HCT116 (cell line): ENCODE data around the gene SNPH. TPM values are rescaled to one million over a fixed set of nuclear protein-coding genes. Genes with fewer than 3 reads are reported as not detected.

ENCODE experiments used
- ATAC-seq: fragments of 200-7000 bp; cut with Tn5 transposase; 2 replicates; pipeline ENCODE4 v1.9.1; 2020; ENCODE audit warnings: mild to moderate bottlenecking, moderate library complexity
- BruUV-seq: library from RNA; stranded (reverse); fragments of 400-500 nt; replicated peaks from 2 replicates; lab custom pipeline; 2021; lab: Mats Ljungman, UMichigan
- CTCF ChIA-PET: fragments of 300-600 bp; sonication (Branson Sonifier 250); formaldehyde crosslinking; loops from one replicate; lab custom pipeline; 2021; ENCODE audit warnings: antibody characterized with exemption; lab: Charles Lee
- POLR2A ChIA-PET: fragments of 300-600, 350-600 bp; sonication (Branson Sonifier 250); formaldehyde crosslinking; loops from one replicate; lab custom pipeline; 2021; ENCODE audit warnings: antibody characterized with exemption; lab: Charles Lee
- RAD21 ChIA-PET, 2 experiments: fragments of 300-600 bp; sonication (Branson Sonifier 250); formaldehyde crosslinking; loops; one replicate each; lab custom pipeline; 2023; ENCODE audit warnings: low total read pairs in 2 of 2; ENCODE audit not compliant: uncharacterized antibody in 2 of 2, unreplicated experiment in 2 of 2, low non-redundant PET in 1 of 2; lab: Charles Lee
- DNase-seq: peaks from one replicate; pipeline ENCODE4 v3.0.0-alpha.2; 2010; ENCODE audit warnings: low read depth, low spot score
- H2AFZ ChIP-seq: fragments of 200-600 bp; shearing (Covaris generic), sonication (generic); 2 replicates; pipeline ENCODE4 v1.6.1; 2017; ENCODE audit warnings: low read depth, mixed run types, mixed read lengths, antibody characterized with exemption, low read length; ENCODE audit not compliant: poor library complexity, severe bottlenecking
- H3K27ac ChIP-seq: 2 replicates; pipeline ENCODE4 v1.5.1; 2012; ENCODE audit warnings: low read depth, low read length
- H3K27me3 ChIP-seq: fragments of 200-600 bp; sonication (generic); 2 replicates; pipeline ENCODE4 v1.6.1; 2016; ENCODE audit warnings: mixed run types, low read length, mixed read lengths; ENCODE audit not compliant: insufficient read depth
- H3K36me3 ChIP-seq, 2 experiments: fragments of 200-500 bp in 1 of 2; fragments of 200-600 bp in 1 of 2; sonication (Bioruptor generic) in 1 of 2; sonication (generic) in 1 of 2; 2 replicates each; pipeline versions ENCODE4 v1.5.1 to v1.6.1; 2014 to 2016; ENCODE audit warnings: low read length in 2 of 2, inconsistent platforms in 1 of 2, mixed read lengths in 1 of 2, mixed run types in 1 of 2; ENCODE audit not compliant: insufficient read depth in 2 of 2, control insufficient read depth in 1 of 2
- H3K4me1 ChIP-seq, 2 experiments: fragments of 200-600 bp in 1 of 2; sonication (generic) in 1 of 2; 2 replicates each; pipeline versions ENCODE4 v1.5.1 to v1.6.1; 2012 to 2017; ENCODE audit warnings: low read length in 2 of 2, inconsistent platforms in 1 of 2, mild to moderate bottlenecking in 1 of 2, mixed read lengths in 1 of 2, mixed run types in 1 of 2, moderate library complexity in 1 of 2; ENCODE audit not compliant: insufficient read depth in 2 of 2, control insufficient read depth in 1 of 2
- H3K4me2 ChIP-seq: fragments of 200-600 bp; sonication (generic); 2 replicates; pipeline ENCODE4 v1.6.1; 2017; ENCODE audit warnings: mixed run types, low read length, mixed read lengths
- H3K4me3 ChIP-seq, 2 experiments: fragments of 200-600 bp in 1 of 2; sonication (generic) in 1 of 2; replicated peaks in 1 of 2; 2 replicates each; pipeline ENCODE4 v1.5.1; 2011 to 2016; ENCODE audit warnings: low read length in 2 of 2, control low read depth in 1 of 2, low read depth in 1 of 2, mild to moderate bottlenecking in 1 of 2, mixed read lengths in 1 of 2, mixed run types in 1 of 2
- H3K79me2 ChIP-seq: fragments of 200-600 bp; sonication (generic); 2 replicates; pipeline ENCODE4 v1.6.1; 2017; ENCODE audit warnings: mild to moderate bottlenecking, mixed run types, low read length, moderate library complexity, mixed read lengths; ENCODE audit not compliant: insufficient read depth
- H3K9ac ChIP-seq: fragments of 200-600 bp; sonication (generic); 2 replicates; pipeline ENCODE4 v1.6.1; 2016; ENCODE audit warnings: low read length, mixed read lengths
- H3K9me2 ChIP-seq: fragments of 200-600 bp; sonication (generic), shearing (Covaris generic); 2 replicates; pipeline ENCODE4 v1.6.1; 2017; ENCODE audit warnings: mixed run types, mild to moderate bottlenecking, moderate library complexity; ENCODE audit not compliant: insufficient read depth
- H3K9me3 ChIP-seq, 2 experiments: fragments of 200-500 bp in 1 of 2; fragments of 200-600 bp in 1 of 2; sonication (Bioruptor generic) in 1 of 2; sonication (generic) in 1 of 2; 2 replicates each; pipeline ENCODE4 v1.6.1; 2014 to 2017; ENCODE audit warnings: low read length in 2 of 2, mixed read lengths in 2 of 2, inconsistent platforms in 1 of 2, low read depth in 1 of 2, mild to moderate bottlenecking in 1 of 2, mixed run types in 1 of 2, moderate library complexity in 1 of 2; ENCODE audit not compliant: control insufficient read depth in 1 of 2, insufficient read depth in 1 of 2
- H4K20me1 ChIP-seq: fragments of 200-600 bp; sonication (generic), shearing (Covaris generic); 2 replicates; pipeline ENCODE4 v1.6.1; 2017; ENCODE audit warnings: mixed run types, mild to moderate bottlenecking, moderate library complexity; ENCODE audit not compliant: insufficient read depth
- ATF3 ChIP-seq: IDR thresholded peaks from 2 replicates; pipeline ENCODE4 v1.6.1; 2012
- CBX3 ChIP-seq: IDR thresholded peaks from 2 replicates; pipeline ENCODE4 v1.6.1; 2012; ENCODE audit warnings: low read depth
- CEBPB ChIP-seq: IDR thresholded peaks from 2 replicates; pipeline ENCODE4 v1.6.1; 2012; ENCODE audit warnings: low read depth
- CTCF ChIP-seq, 3 experiments: fragments of 200-600 bp in 1 of 3; sonication (generic) in 1 of 3; IDR thresholded peaks in 2 of 3; conservative IDR thresholded peaks in 1 of 3; 2 replicates each; pipeline ENCODE4 v1.5.1; 2012 to 2017; ENCODE audit warnings: low read depth in 2 of 3, low read length in 2 of 3, antibody characterized with exemption in 1 of 3, borderline replicate concordance in 1 of 3, control low read depth in 1 of 3, mild to moderate bottlenecking in 1 of 3, mixed read lengths in 1 of 3, mixed run types in 1 of 3, moderate library complexity in 1 of 3; ENCODE audit not compliant: insufficient read depth in 1 of 3
- EGR1 ChIP-seq: IDR thresholded peaks from 2 replicates; pipeline ENCODE4 v1.6.1; 2012; ENCODE audit warnings: low read depth
- ELF1 ChIP-seq: IDR thresholded peaks from 2 replicates; pipeline ENCODE4 v1.6.1; 2012; ENCODE audit warnings: low read depth, borderline replicate concordance
- FOSL1 ChIP-seq: IDR thresholded peaks from 2 replicates; pipeline ENCODE4 v1.6.1; 2012; ENCODE audit warnings: low read depth
- JUND ChIP-seq: IDR thresholded peaks from 2 replicates; pipeline ENCODE4 v1.6.1; 2012
- MAX ChIP-seq: IDR thresholded peaks from 2 replicates; pipeline ENCODE4 v1.6.1; 2012
- POLR2A ChIP-seq: IDR thresholded peaks from 2 replicates; pipeline ENCODE4 v1.7.0; 2011; ENCODE audit warnings: borderline replicate concordance; ENCODE audit not compliant: insufficient read depth, insufficient read length; ENCODE audit errors: extremely low read depth
- SIN3A ChIP-seq: IDR thresholded peaks from 2 replicates; pipeline ENCODE4 v1.6.1; 2012; ENCODE audit warnings: low read depth
- SRF ChIP-seq: IDR thresholded peaks from 2 replicates; pipeline ENCODE4 v1.6.1; 2012; ENCODE audit warnings: low read depth
- TCF7L2 ChIP-seq: IDR thresholded peaks from 2 replicates; pipeline ENCODE4 v1.7.0; 2011; ENCODE audit warnings: borderline replicate concordance, inconsistent platforms; ENCODE audit not compliant: insufficient read depth, insufficient read length; ENCODE audit errors: extremely low read depth
- YY1 ChIP-seq: IDR thresholded peaks from 2 replicates; pipeline ENCODE4 v1.6.1; 2011; ENCODE audit warnings: low read length, low read depth, moderate library complexity, mild to moderate bottlenecking; ENCODE audit not compliant: insufficient replicate concordance; ENCODE audit errors: extremely low read depth
- ZBTB33 ChIP-seq: IDR thresholded peaks from 2 replicates; pipeline ENCODE4 v1.6.1; 2011; ENCODE audit warnings: mild to moderate bottlenecking, low read length, moderate library complexity; ENCODE audit not compliant: insufficient replicate concordance; ENCODE audit errors: extremely low read depth
- ZFX ChIP-seq: fragments of 450-650 bp; IDR thresholded peaks from 2 replicates; pipeline ENCODE4 v1.6.1; 2017
- ZNF274 ChIP-seq: fragments of 200-500 bp; sonication (Bioruptor generic); IDR thresholded peaks from 2 replicates; pipeline ENCODE4 v1.6.1; 2014; ENCODE audit warnings: mild to moderate bottlenecking, low read depth, low read length, inconsistent platforms
- intact Hi-C: fragments of 100-400 bp; cut with micrococcal nuclease; formaldehyde crosslinking; loops from 2 replicates; pipeline ENCODE4 v1.10.0; 2022
- total RNA-seq: library from RNA; stranded (reverse); gene quantifications from one replicate; pipeline ENCODE4 v1.2.1, GENCODE V29; 2021; ENCODE audit not compliant: unreplicated experiment

SNPH gene
- total RNA-seq, 1 experiment from 2014 or later = 3.2 TPM

- TF ChIP-seq ZBTB33 (no peak), EGR1 (no peak), CEBPB (no peak), POLR2A (no peak), SRF (no peak), ELF1 (no peak), JUND (no peak), MAX (no peak), CTCF (IDR thresholded peaks at IDR 0.05 in 2 of 3, conservative IDR thresholded peaks at IDR 0.05 in 1 of 3; ENCODE audit: borderline replicate concordance in 1 of 3, insufficient read depth in 1 of 3, low read depth in 2 of 3, low read length in 2 of 3) (no peak), FOSL1 (no peak)
These were observed 79.1 kb downstream of the SNPH start (continued) for GRCh38 chr20:1345030-1345755.

GRCh38 chr20:1345756-1346093 is 79.6 kb downstream of the SNPH start:
- Histone ChIP-seq H4K20me1 (no peaks in the 10 kb centered on the region), H3K4me1 (peaks cover 0 to 5% of the 10 kb centered on the region in 2 experiments; a peak in 1 of 4 replicates), H3K4me2 (no peak overlapping the region), H3K27me3 (no peaks in the 10 kb centered on the region), H3K9me3 (no peaks in the 10 kb centered on the region), H3K27ac (no peak overlapping the region), H3K4me3 (no peak overlapping the region), H3K9me2 (no peaks in the 10 kb centered on the region), H2AFZ (no peak overlapping the region), H3K79me2 (peaks cover 22% of the 10 kb centered on the region; the same call in 1 of the 2 replicates), H3K9ac (no peak overlapping the region), H3K36me3 (0 out of 4 replicates have a peak, but pooled peaks cover 0 to 3% of the 10 kb centered on the region in 2 experiments)
- TF ChIP-seq SRF = no peak
- no peak for TF ChIP-seq CBX3
- TF ChIP-seq SIN3A = no peak
- no peak for TF ChIP-seq ZNF274
- TF ChIP-seq ATF3 = no peak
- TF ChIP-seq ELF1 = no peak
- no peak for TF ChIP-seq YY1
- TF ChIP-seq EGR1 = no peak
- no peak for TF ChIP-seq JUND
- no peak for TF ChIP-seq MAX
- TF ChIP-seq ZFX = no peak
- TF ChIP-seq TCF7L2 = no peak
- TF ChIP-seq CTCF (IDR thresholded peaks at IDR 0.05 in 2 of 3, conservative IDR thresholded peaks at IDR 0.05 in 1 of 3; ENCODE audit: borderline replicate concordance in 1 of 3, insufficient read depth in 1 of 3, low read depth in 2 of 3, low read length in 2 of 3) = no peak
- no TSS peak for BruUV-seq
- ATAC-seq (no peak), DNase-seq (no peak)
- ChIA-PET RAD21 (no interaction called here), POLR2A (no interaction called here), CTCF (no interaction called here)
- intact Hi-C loops = no loop called here
